LNCaP clone FGC (cell line): ENCODE measurements around the gene ARHGAP18.

Experiments used
- DNase-seq: peaks from one replicate; pipeline ENCODE4 v3.0.0-alpha.2; 2011; ENCODE audit warnings: low read depth
- H3K4me3 ChIP-seq: 2 replicates; pipeline ENCODE4 v1.5.1; 2011; ENCODE audit warnings: mild to moderate bottlenecking, low read depth, low read length, control low read depth
- CTCF ChIP-seq: IDR thresholded peaks from 2 replicates; pipeline ENCODE4 v1.5.1; 2012; ENCODE audit warnings: mild to moderate bottlenecking; ENCODE audit not compliant: control insufficient read depth, insufficient read depth; ENCODE audit errors: extremely low read depth

The ARHGAP18 gene

GRCh38 chr6:129749749-129750120, 39.8 kb upstream of the ARHGAP18 start:
- H3K4me3 ChIP-seq = no peak overlapping the region

GRCh38 chr6:129748901-129749748, 39.1 kb upstream of the ARHGAP18 start:
- no peak for DNase-seq
- H3K4me3 ChIP-seq = no peak overlapping the region
- TF ChIP-seq CTCF = no peak

More at GRCh38 chr6:129749749-129750120, 39.8 kb upstream of the ARHGAP18 start:
- no peak for TF ChIP-seq CTCF
- no peak for DNase-seq

GRCh38 chr6:129748212-129748900, 38.4 kb upstream of the ARHGAP18 start:
- H3K4me3 ChIP-seq = no peak overlapping the region
- DNase-seq = peak; percentile 25
- 0 out of 2 replicates have a peak, but pooled peaks have one; percentile 3 for TF ChIP-seq CTCF

GRCh38 chr6:129747588-129748112, 37.7 kb upstream of the ARHGAP18 start:
- H3K4me3 ChIP-seq = no peak overlapping the region
- TF ChIP-seq CTCF = no peak
- no peak for DNase-seq

GRCh38 chr6:129744880-129745237, 34.9 kb upstream of the ARHGAP18 start:
- no peak for DNase-seq
- H3K4me3 ChIP-seq = no peak overlapping the region
- TF ChIP-seq CTCF = no peak

- DNase-seq = no peak
- no peak overlapping the region for H3K4me3 ChIP-seq
- no peak for TF ChIP-seq CTCF
Measured at GRCh38 chr6:129744201-129744879, 34.4 kb upstream of the ARHGAP18 start.
